ENCODE results near the gene BLVRB.

- TF ChIP-seq EZH2 (IDR thresholded peaks at IDR 0.05): no peak
- TF ChIP-seq CTCF (IDR thresholded peaks at IDR 0.05): no peak
These were observed 12.3 kb downstream of the BLVRB start for GRCh38 chr19:40453151-40453735.

Data from neural progenitor cell (in vitro differentiated cells).